GM12875 (cell line): ENCODE results near the gene TLR5.

Experiments
- H3K4me3 ChIP-seq: one replicate; pipeline ENCODE4 v1.5.1; 2011; ENCODE audit warnings: low read depth, low read length, control low read depth
- TF ChIP-seq, protein P1 (sequence below): IDR thresholded peaks from 2 replicates; pipeline ENCODE4 v1.5.1; 2011; ENCODE audit warnings: low read depth, mild to moderate bottlenecking, control low read depth, inconsistent platforms, low read length, moderate library complexity, borderline replicate concordance; ENCODE audit not compliant: insufficient read depth

Gene TLR5

GRCh38 chr1:223161321-223161720, 18.3 kb upstream of the TLR5 start:
- H3K4me3 ChIP-seq: no peak overlapping the region
- TF ChIP-seq, protein P1, sequence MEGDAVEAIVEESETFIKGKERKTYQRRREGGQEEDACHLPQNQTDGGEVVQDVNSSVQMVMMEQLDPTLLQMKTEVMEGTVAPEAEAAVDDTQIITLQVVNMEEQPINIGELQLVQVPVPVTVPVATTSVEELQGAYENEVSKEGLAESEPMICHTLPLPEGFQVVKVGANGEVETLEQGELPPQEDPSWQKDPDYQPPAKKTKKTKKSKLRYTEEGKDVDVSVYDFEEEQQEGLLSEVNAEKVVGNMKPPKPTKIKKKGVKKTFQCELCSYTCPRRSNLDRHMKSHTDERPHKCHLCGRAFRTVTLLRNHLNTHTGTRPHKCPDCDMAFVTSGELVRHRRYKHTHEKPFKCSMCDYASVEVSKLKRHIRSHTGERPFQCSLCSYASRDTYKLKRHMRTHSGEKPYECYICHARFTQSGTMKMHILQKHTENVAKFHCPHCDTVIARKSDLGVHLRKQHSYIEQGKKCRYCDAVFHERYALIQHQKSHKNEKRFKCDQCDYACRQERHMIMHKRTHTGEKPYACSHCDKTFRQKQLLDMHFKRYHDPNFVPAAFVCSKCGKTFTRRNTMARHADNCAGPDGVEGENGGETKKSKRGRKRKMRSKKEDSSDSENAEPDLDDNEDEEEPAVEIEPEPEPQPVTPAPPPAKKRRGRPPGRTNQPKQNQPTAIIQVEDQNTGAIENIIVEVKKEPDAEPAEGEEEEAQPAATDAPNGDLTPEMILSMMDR: no peak

GRCh38 chr1:223156343-223156742, 13.3 kb upstream of the TLR5 start:
- TF ChIP-seq, protein P1: no peak

DNA sequence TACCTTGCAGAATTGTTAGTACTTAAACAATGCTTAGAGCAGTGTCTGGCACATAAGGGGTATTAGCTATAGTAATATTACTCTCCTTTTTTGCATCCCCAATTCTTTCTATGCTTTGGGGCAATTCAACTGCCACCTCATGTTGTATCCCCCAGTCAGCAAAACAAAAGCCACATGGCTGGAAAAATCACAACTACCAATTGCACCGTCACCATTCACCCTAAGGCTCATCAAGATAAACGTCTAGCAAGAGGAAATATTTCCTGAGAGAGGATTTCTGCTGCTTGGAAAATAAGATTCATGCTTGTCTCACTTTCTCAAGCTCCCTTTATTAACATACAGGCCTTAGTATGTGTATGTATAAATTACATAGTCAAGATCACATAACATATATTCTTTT, 12.1 kb upstream of the TLR5 start:
- no peak overlapping the region for H3K4me3 ChIP-seq
- TF ChIP-seq, protein P1: no peak

More at GRCh38 chr1:223156343-223156742, 13.3 kb upstream of the TLR5 start:
- H3K4me3 ChIP-seq: no peak overlapping the region

GRCh38 chr1:223153177-223154119, 10.4 kb upstream of the TLR5 start:
- H3K4me3 ChIP-seq: no peak overlapping the region
- TF ChIP-seq, protein P1: no peak

DNA sequence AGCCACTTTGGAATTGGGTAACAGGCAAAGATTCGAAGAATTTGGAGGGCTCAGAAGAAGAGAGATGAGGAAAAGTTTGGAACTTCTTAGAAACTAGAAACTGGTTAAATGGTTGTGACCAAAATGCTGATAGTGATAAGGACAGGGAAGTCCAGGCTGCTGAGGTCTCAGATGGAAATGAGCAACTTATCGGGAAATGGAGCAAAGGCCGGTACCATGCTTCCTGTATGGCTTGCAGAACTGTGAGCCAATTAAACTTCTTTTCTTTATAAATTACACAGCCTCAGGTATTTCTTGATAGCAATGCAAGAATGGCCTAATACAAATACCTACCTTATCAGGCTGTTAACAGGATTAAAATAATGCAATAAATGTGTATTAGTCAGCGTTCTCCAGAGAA, 9.4 kb upstream of the TLR5 start:
- no peak overlapping the region for H3K4me3 ChIP-seq
- TF ChIP-seq, protein P1: no peak

- TF ChIP-seq, protein P1: no peak
Measured at GRCh38 chr1:223150443-223150842, 7.4 kb upstream of the TLR5 start.

GRCh38 chr1:223147873-223148272, 4.8 kb upstream of the TLR5 start:
- TF ChIP-seq, protein P1: no peak
- H3K4me3 ChIP-seq: no peak overlapping the region

More at GRCh38 chr1:223150443-223150842, 7.4 kb upstream of the TLR5 start:
- H3K4me3 ChIP-seq: no peak overlapping the region
